ENCODE measurements around the gene PLEKHM2. TPM values are rescaled to one million over a fixed set of nuclear protein-coding genes. Genes with fewer than 3 reads are reported as not detected.

PLEKHM2 gene
- total and polyA plus RNA-seq, 2 of the 8 experiments (the other 6 are each of a cell fraction or from before 2014, with no cell fraction given), result 38.3 to 47.6 TPM

GRCh38 chr1:15717418-15718125, 33.5 kb downstream of the PLEKHM2 start (continued):
- TF ChIP-seq, protein P1, sequence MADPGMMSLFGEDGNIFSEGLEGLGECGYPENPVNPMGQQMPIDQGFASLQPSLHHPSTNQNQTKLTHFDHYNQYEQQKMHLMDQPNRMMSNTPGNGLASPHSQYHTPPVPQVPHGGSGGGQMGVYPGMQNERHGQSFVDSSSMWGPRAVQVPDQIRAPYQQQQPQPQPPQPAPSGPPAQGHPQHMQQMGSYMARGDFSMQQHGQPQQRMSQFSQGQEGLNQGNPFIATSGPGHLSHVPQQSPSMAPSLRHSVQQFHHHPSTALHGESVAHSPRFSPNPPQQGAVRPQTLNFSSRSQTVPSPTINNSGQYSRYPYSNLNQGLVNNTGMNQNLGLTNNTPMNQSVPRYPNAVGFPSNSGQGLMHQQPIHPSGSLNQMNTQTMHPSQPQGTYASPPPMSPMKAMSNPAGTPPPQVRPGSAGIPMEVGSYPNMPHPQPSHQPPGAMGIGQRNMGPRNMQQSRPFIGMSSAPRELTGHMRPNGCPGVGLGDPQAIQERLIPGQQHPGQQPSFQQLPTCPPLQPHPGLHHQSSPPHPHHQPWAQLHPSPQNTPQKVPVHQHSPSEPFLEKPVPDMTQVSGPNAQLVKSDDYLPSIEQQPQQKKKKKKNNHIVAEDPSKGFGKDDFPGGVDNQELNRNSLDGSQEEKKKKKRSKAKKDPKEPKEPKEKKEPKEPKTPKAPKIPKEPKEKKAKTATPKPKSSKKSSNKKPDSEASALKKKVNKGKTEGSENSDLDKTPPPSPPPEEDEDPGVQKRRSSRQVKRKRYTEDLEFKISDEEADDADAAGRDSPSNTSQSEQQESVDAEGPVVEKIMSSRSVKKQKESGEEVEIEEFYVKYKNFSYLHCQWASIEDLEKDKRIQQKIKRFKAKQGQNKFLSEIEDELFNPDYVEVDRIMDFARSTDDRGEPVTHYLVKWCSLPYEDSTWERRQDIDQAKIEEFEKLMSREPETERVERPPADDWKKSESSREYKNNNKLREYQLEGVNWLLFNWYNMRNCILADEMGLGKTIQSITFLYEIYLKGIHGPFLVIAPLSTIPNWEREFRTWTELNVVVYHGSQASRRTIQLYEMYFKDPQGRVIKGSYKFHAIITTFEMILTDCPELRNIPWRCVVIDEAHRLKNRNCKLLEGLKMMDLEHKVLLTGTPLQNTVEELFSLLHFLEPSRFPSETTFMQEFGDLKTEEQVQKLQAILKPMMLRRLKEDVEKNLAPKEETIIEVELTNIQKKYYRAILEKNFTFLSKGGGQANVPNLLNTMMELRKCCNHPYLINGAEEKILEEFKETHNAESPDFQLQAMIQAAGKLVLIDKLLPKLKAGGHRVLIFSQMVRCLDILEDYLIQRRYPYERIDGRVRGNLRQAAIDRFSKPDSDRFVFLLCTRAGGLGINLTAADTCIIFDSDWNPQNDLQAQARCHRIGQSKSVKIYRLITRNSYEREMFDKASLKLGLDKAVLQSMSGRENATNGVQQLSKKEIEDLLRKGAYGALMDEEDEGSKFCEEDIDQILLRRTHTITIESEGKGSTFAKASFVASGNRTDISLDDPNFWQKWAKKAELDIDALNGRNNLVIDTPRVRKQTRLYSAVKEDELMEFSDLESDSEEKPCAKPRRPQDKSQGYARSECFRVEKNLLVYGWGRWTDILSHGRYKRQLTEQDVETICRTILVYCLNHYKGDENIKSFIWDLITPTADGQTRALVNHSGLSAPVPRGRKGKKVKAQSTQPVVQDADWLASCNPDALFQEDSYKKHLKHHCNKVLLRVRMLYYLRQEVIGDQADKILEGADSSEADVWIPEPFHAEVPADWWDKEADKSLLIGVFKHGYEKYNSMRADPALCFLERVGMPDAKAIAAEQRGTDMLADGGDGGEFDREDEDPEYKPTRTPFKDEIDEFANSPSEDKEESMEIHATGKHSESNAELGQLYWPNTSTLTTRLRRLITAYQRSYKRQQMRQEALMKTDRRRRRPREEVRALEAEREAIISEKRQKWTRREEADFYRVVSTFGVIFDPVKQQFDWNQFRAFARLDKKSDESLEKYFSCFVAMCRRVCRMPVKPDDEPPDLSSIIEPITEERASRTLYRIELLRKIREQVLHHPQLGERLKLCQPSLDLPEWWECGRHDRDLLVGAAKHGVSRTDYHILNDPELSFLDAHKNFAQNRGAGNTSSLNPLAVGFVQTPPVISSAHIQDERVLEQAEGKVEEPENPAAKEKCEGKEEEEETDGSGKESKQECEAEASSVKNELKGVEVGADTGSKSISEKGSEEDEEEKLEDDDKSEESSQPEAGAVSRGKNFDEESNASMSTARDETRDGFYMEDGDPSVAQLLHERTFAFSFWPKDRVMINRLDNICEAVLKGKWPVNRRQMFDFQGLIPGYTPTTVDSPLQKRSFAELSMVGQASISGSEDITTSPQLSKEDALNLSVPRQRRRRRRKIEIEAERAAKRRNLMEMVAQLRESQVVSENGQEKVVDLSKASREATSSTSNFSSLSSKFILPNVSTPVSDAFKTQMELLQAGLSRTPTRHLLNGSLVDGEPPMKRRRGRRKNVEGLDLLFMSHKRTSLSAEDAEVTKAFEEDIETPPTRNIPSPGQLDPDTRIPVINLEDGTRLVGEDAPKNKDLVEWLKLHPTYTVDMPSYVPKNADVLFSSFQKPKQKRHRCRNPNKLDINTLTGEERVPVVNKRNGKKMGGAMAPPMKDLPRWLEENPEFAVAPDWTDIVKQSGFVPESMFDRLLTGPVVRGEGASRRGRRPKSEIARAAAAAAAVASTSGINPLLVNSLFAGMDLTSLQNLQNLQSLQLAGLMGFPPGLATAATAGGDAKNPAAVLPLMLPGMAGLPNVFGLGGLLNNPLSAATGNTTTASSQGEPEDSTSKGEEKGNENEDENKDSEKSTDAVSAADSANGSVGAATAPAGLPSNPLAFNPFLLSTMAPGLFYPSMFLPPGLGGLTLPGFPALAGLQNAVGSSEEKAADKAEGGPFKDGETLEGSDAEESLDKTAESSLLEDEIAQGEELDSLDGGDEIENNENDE (IDR thresholded peaks at IDR 0.05; ENCODE audit: insufficient replicate concordance, low read length), result no peak
- TF ChIP-seq HDAC2 (IDR thresholded peaks at IDR 0.05; ENCODE audit: borderline replicate concordance in 1 of 2, low read depth in 2 of 2, low read length in 2 of 2) (no peak), BCL11A (IDR thresholded peaks at IDR 0.05; ENCODE audit: low read depth in 2 of 2, low read length in 2 of 2) (no peak), TAF1 (IDR thresholded peaks at IDR 0.05; ENCODE audit: low read depth, low read length) (no peak), BACH1 (IDR thresholded peaks at IDR 0.05; ENCODE audit: low read length) (no peak), KDM5A (IDR thresholded peaks at IDR 0.05; ENCODE audit: low read length) (no peak), CBX8 (IDR thresholded peaks at IDR 0.05; ENCODE audit: borderline replicate concordance, low read depth, low read length) (no peak), RFX5 (IDR thresholded peaks at IDR 0.05; ENCODE audit: borderline replicate concordance, low read depth, low read length) (no peak), JUND (IDR thresholded peaks at IDR 0.05; ENCODE audit: low read length) (no peak)

Measured in H1 (cell line).